Measurements from ENCODE around the gene NR4A3.

DNA sequence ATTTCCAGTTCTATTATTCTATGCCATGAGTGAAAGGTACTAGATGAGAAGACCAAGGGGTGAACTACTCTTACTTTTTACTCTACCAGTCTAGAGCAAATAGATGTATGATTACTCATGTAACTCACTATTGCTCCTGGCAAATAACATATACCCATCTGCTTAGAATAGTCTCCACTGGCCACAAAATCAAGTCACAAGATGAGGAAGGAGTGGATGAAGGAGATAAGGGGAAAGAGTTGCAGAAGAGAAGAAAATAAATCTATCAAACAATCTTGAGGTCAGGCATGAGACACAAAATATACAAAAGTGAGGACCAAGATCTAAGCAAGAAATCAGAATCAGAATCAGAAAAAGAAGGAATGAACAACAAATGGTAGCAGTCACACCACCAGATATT lies 13.7 kb upstream of the NR4A3 start:
- TF ChIP-seq CTCF (IDR thresholded peaks at IDR 0.05; ENCODE audit: low read depth, low read length) (no peak), EZH2phosphoT487 (IDR thresholded peaks at IDR 0.05; ENCODE audit: low read depth) (no peak)

All from OCI-LY3 (cell line).